CD4-positive, alpha-beta T cell treated with Interleukin-12 subunit alpha and Interleukin-12 subunit beta, for 1 hour (primary cell): ENCODE measurements around the gene RNF39.

Experiments
- DNase-seq: peaks from one replicate; pipeline ENCODE4 v3.0.0-alpha.2; 2020

Gene RNF39

DNA sequence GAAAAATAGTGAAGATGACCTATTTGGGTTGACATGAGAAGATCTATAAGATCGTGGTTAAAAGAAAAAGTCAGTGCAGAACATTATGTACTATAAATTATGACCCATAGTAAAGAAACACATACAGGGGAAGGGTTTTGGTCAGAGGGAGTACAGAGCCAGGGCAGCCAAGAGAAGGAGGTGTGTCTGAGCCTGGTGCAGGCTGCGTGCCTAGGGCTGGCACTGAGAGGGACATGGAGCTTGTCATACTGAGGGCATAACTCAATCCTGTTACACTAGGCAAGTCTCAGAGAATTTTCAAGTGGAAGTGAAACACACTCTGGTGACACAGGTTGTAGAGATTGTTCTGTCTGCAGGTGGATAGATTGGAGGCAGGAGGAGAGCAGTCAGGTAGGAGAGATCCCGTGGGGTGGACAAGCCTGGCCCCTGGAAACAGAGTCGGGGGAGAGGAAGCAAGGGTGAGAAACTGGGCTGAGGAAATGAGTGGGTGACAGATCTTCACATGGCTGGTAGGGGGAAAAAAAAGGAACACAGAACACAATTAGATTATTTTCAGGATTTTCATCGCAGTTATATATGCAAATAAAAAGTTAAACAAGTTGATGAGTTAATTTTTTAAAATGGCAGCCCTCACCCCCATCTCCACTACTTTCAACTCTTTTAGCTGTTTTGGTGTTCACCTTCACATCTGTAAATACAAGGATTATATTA lies 18.5 kb upstream of the RNF39 start:
- DNase-seq: no peak

DNA sequence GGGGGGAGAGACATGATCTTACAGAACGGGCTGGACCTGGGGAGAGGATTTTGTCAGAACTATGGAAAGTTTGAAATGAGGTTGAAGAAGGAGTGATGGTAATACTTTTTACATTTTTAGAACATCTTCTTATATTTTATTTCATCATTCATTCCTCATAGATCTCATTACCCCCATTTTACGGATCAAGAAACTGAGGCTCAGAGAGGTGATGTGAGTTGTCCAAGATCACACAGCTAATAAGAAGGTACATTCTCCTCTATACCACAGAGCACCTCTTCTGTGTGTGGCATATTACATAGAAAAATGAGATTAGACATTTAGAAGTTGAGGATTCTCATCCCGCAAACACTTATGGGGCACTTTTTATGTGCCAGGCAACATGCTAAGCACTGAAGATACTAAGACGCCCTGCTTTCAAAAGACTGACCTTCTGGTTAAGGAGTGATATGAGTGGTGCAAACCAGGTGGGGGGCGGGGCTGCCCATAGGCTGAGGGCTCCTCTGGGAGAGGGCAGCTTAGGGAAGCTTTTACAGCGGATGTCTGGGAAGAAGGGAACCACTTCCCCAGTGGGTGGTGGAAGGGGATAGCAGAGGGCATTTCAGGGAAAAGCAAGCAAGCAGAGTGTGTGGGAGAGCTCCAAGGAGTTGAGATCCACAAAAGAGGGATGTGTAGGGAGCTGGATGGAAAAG lies 17.4 kb upstream of the RNF39 start:
- DNase-seq: no peak

DNA sequence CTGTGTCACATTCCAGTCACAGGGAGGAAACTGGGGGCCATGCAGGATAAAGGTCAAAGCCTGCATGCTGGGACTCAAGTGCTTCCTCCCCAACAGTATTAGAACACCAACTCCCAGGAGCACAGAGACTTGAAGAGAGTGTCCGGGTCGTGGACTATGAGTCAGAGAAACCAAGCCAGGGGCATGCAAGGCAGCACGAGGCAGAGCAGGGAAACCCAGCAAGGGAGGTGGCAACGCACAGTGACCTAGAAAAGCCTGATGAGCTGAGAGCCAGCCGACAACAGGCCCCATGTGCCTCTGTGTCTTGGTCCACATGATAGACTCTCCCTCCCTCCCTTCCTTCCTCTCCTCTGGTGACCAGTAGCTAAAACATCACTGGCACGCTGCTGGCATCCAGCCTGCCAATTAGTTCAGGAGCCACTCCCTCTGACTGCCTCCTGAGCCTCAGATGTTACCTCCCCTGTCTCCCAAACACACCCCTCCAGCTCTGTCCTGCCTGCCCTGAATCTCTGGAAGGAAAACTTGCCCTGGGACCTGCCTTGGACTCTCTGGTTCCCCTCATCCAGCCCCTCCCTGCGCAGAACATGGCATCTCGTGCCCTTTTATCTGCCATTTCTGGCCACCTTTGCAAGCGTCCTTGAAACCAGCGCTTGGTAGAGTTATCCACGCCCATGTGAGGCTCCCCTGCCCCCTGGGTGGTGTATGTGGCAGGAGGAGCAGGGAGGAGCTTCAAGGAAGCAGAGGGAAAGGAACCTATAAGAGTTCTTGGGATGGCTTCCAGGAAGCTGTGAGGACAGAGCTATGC lies 16.2 kb upstream of the RNF39 start:
- no peak for DNase-seq

DNA sequence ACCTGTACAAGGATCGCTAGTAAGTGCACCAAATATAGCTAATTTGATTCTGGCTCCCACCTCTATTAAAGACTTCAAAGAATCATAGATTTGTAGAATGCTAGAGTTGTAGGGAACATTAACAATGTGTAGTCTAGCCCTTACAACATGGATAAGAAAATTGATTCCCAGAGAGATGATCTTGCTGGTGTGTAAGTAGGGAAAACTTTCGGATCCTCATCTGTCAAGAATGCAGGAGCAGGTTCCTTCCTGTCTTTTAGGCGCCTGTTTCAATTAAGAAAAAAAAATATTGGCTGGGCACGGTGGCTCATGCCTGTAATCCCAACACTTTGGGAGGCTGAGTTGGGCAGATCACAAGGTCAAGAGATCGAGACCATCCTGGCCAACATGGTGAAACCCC lies 12.3 kb upstream of the RNF39 start:
- no peak for DNase-seq

DNA sequence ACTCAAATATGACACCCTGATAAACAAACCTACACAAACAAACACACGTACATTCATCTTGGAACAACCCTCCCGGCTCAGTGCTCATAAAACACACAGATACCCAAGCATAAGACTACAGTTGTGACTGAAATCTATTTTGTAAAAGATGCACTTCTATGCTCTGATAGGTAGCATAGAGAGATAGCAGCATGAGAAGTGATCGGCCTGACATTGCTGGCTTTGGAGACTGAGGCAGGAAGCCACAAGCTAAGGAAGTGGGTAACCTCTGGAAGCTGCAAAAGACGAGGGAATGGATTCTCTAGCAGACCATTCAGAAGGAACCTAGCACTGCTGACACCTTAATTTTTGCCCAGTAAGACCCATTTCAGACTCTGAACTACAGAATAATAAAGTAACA lies 1.6 kb upstream of the RNF39 start:
- DNase-seq: no peak

DNA sequence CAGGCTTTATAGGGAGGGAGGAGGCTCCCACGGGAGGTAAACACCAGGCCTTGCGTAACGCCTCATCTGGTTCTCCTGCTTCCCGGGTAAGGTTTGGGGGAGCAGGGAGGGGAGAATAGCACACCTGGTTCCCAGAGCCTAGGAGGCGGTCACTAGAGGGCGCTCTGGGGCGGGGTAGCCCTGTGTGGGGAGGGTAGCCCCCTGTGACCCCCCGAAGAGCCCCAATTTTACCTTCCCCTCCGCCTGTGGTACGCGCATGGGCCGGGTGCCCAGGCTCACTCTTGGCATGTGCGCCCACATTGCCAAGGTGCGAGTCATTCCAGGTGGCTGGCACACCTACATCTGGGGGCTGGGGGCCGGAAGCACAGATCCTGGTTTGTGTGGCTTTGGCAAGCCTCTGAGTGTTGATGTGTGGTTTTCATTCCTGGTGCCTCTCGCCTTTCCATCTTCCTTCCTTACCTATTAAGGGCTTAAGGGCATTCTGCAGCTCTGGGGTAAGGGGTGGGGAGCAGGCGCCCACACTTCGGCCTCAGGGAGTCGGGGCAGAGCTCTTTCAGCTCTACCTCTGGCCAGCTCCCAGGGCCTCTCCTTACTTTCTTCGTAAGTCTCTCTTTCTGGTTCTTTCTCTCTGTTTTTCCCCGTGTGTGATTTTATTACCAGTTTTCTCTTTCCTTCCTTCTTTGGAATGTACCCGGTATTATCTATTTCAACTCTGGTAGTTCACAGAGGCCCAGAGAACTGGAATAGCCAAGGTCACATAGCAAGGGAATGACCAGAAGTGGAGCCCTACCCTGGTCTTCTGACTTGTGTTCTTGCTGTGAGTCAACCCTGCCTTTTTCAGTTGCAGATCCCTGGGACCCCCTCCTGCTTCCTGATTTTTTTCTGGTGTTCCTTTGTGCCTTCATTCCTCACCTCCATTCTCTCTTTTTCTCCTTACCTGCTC lies 492 bp upstream of the RNF39 start:
- DNase-seq: no peak

DNA sequence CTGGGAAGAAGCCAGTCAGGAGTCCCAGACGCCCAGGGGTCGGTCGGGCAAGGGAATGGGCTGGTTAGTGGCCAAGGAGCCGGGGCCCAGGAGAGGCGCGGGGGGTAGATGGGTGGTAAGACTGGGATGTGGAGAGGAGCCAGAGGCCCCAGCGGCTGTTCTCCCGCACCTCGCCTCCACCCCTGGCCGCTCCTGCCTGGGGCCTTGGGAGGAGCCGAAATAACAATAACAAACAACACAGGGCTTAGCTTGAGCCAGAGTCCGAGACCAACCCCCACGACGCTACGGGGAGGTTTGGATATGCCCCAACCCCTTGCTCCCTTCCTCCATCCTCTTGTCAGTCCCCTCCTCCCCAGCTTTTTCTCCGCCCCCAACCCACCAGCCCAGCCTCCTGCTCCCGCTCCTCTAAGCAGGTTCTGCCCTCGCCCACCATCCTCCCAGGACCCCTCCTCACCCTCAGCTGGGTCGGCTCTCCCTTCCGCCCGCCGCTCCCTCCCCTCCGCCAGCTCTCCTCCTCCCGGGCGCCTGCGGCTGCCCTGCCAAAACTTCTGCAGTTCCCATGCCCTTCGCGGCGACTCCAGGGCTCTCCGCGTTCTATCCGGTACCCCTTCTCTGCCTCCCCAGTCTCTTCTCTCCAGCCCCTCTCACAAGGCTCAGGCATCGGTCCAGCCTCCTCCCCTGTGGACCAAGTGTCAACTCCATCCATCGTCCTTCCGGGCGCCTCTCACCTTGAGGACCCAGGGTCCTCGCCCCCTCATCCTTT lies 1.1 kb downstream of the RNF39 start:
- no peak for DNase-seq

DNA sequence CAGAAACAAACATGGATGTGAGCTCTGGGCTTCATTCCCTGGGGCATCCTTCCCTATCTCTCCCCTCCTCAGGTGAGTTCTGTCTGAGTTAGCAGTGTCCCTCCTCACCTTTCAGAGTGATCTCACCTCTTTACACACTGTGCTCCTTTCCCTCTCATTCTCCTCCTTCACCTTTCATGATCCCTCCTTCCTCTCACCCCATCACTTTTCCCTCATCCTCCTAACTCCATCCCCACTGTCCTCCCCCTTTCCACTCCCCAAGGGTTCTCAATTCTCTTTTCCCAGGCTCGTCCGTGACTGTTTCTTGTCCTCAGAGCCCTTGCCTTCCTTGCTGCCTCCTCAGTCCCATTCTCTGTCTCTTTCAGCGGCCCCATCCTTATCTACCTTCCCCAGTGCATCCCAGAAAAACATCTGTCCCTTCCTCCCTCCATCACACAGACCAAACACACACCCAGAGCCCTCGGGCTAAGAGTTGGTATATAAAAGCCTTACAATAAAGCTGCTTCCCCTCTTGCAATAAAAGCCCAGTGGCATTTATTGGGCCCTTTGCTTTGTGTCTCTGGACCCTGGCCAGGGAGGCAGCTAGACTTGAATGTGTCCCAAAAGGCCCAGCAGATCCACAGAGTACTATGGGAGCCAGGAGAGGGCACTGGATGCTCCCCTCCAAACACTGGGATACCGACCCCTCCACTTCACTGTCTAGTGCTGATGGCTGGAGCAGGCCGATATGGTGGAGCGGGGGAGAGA lies 1.9 kb downstream of the RNF39 start:
- no peak for DNase-seq

DNA sequence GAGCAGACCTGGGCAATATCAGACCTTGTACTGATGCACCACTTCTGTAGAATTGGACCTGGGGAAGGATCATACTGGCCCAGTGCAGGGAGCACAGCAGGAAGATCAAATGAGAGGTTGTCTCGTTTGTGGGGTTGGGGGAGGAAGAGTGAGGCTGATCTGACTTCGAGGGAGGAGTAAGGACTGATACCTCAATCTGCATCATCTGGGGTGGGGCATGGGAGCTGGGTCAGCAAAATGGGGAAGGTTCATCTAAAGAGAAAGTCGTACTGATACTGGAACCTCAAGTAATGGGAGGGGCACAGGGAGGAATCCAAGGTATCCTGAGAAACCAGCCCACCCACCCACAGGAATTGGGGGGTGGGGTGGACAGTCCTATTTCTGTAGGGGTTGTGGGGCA lies 3.7 kb downstream of the RNF39 start:
- DNase-seq: no peak

DNA sequence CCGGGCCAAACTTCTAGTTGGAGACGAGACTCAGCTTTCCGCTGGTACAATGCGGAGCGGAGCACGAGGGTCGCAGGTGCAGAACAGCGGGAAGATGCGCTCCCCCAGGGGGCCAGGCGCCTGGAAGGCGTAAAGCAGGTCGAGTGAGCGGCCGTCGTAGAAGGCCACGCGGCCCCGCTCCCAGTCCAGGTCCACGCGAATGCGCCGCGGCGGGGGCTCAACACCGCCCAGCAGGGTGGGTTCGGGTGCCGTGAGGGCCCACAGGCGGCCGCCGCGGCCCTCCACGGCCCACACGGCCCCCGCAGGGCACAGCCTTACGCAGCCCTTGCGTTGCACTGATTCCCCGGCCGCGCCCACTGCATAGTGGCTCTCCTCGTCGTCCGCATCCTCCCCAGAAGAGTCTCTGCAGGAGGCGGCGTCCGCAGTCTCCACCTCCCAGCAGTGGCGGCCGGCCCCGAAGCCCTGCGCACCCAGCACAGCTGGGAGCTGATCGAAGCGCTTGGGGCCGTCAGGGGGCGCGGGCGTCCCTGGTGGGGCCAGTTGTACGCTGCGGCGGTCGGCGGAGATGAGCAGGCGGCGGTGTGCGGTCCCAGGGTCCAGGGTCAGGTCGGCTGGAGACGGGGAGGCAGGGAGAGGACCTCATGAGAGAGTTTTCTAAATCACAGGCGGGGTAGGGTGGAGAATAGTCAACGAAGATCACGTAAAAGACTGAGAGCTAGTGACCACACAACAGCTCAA lies 4.3 kb downstream of the RNF39 start:
- no peak for DNase-seq

DNA sequence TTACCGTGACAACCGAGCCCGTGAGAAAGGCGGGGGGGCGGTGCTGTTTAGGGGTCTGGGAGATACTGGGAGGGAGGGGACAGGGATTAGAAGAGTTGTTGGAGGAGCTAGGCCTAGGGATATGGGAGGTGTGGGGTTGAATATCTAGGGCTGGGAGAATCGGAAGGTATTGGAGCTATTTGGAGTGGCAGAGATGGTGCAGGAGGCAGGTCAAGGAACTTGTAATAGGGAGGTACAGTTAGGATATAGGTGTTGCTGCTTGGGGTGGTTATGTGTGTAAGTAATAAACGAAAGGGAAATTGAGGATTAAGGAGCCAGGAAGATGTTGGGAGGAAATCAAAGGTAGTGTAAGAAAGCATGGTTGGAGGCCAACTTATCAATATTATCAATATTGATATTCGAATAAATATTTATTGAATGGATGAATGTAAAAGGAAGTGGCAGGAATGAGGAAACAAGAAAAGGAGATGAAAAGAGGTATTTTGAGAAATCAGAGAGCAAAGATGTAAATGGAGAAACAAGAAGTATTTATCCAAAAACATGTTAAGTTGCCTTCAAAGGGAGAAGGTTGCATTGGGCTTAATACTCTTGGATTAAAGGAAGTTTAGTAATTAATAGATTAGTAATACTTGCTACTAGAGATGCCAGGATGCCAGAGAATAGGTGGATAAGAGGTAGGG lies 8.0 kb downstream of the RNF39 start:
- DNase-seq: no peak

DNA sequence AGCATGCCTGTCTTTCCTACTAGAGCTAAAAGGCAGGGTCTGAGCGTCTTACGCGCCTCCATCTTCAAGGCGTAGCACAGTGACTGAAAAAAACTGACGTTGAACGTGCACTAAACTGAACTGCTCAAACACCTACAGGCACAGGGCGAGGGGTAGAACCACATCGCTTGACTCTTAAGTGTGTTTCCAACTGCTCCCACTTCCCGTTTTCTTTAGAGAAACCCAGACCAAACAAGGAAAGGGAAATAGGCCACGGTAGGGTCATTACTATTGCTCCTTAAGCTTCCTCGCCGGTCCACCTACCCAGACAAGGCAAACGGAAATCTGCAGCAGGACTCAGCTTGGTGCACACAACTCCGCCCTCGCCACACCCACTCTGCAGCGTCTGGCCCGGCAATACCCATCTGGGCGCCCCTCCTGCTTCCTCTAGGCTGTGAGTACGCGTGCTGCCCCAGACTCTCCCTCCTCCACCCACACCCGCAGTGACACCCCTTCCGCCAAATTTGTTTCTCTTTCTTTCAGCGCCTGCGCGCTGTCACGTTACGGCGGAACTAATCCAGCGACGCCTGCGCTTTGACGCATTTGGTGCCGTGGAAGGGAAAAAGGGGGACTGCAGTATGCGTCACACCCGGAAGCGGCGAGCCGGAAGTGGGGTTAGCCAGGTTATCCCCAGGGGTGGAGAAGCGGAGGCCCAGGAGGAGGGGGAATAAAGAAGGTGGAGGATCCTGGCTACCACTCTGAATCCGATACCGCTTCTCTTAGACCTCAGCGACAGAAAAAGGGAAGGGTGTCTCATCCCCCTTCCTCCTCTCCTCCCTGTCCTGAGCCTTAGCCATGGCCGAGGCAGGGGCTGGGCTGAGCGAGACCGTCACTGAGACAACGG lies 8.8 kb downstream of the RNF39 start, which contains the start of gene PPP1R11:
PPP1R11 (plus strand) TSS at position 622 of the 883 bp plus-strand sequence; CDS start at position 835, 213 bp downstream.
- DNase-seq: peak; percentile 99

DNA sequence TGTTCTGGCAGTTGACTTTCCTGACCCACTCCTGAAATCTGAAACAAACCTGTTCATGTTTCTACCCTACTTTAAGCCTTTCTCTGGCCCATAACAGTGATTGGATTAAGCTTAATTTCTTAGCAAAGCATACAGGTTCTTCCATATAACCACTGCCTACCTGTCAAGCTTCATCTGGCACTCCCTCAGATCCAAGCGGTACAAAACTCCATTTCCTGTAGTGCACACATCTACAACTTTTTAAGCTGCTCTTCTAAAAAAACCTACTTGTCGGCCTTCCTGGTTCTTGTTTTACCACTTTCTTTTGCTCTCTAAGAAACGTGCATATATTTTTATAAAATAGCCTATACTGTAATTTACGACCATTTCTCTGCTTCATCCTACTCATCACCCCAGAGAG lies 9.5 kb downstream of the RNF39 start:
- no peak for DNase-seq

DNA sequence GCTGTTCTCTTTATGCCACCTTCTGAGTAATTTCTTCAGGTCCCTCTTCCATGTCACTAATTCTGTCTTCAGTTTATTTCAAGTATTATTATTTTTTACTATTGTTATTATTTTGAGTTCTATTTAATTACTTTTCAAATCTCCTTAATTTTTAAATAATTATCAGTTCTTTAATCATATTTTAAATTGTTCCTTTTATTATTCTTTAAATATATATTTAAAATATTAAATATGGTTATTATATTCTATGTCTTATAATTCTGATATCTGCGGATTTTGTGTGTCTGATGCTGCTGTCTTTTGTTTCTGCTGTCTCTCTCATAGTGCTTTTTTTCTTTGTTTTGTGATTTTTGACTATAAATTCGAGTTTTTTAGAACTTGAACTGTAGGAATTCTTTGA lies 12.3 kb downstream of the RNF39 start:
- DNase-seq: no peak

DNA sequence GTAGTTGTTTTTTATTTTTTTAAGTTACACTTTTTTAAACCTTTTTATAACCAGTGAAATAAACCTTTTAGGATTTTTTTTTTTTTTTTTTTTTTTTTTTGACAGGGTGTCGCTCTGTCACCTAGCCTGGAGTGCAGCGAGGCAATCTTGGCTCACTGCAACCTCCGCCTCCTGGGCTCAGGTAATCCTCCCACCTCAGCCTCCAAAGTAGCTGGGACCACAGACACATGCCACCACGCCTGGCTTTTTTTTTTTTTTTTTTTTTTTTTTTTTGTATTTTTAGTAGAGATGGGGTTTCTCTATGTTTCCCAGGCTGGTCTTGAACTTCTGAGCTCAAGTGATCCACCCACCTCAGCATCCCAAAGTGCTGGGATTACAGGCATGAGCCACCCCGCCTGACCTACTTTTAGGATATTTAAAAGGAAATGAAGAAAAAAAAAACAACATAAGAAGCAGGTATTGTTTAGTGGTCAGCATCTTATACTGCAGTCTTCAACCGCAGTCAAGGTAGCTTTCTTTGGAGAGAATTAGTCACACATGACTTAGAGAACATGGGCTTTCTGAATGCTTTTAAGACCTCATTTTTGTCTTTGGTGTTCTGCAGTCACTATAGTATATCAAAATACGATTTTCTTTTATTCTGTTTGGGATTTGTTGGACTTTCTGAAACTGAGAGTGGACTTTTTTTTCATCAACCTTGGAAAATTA lies 12.9 kb downstream of the RNF39 start:
- peak; percentile 41 for DNase-seq

DNA sequence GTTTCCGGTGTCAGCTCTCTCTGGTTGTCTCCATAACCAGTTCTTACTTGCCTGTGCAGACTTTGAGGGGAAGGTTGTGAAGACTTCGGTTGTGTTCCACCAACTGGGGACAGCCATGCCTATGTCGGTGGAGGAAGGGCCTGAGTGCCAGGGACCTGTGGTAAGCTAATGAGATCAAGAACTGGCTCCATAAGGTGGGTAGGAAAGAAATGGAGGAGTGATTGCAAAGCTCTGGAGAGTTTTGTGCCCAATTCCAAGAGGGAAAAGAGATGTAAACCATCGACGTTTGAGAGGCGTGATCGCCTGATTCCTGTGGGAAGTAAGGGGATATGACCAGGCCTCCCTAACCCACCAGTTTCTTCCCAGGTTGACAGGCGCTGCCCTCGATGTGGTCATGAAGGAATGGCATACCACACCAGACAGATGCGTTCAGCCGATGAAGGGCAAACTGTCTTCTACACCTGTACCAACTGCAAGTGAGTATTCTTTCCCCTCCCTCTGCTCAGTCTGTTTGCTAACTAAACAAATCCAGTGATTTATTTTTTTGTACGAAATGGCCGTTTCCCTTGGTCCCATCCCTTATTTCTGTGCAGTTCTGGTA lies 13.6 kb downstream of the RNF39 start:
- DNase-seq: peak; percentile 66

DNA sequence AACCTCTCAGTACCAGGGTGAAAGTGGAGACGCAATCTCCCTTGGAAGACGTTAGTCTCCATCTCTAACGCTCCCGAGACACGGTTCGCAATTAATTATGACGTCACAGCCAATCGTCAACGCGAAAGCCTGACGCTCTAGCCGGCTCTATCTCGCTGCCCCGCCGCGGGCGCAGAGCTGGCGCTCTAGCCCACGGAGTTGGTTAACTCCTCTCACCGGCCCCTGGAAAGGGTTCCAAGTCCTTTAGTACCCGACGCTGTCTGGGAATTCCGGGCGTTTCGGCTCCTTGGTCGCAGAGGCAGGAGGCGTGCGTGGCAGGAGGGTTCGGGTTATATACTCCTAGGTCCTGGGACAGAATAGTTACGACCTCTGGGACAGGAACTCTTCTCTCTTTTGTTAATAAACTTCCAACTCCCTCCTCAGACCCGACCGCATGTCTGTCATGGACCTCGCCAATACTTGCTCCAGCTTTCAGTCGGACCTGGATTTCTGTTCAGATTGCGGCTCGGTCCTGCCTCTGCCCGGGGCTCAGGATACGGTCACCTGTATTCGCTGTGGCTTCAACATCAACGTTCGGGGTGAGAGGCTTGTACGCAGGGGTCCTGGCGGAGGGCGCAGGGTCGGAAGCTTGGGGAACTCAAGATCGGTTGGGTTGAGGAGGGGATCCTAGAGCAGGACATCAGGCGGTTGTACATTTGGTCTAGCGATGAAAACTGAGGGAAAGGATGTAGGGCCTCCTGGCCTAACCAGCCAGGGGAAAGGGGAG lies 14.3 kb downstream of the RNF39 start, which contains the start of gene POLR1H:
POLR1H (plus strand) TSS at position 174 of the 766 bp plus-strand sequence; CDS start at position 434, 260 bp downstream.
- DNase-seq: peak; percentile 92
